Esophagus muscularis mucosa (tissue), 3 donors: ENCODE measurements around the gene ADSS1.
A peak's percentile ranks its signal among the peaks of the same experiment; 100 is the strongest.

ENCODE experiments used
- POLR2A ChIP-seq: fragments of 450-650 bp; IDR thresholded peaks from one replicate; pipeline ENCODE4 v1.6.1; 2017; ENCODE audit warnings: antibody characterized with exemption, moderate library complexity, mild to moderate bottlenecking, low read depth
- POLR2AphosphoS5 ChIP-seq, 2 donors: sonication (generic); formaldehyde crosslinking; IDR thresholded peaks; one replicate each; pipeline ENCODE4 v1.6.1; 2017; ENCODE audit warnings: antibody characterized with exemption in 2 of 2
- TF ChIP-seq, protein P1 (sequence below), 3 experiments: fragments of 200-600 bp in 2 of 3; fragments of 450-650 bp in 1 of 3; sonication (generic) in 2 of 3; IDR thresholded peaks; one replicate each; pipeline ENCODE4 v1.5.1; 2017 to 2019; ENCODE audit warnings: antibody characterized with exemption in 3 of 3, mild to moderate bottlenecking in 2 of 3, moderate library complexity in 1 of 3

DNA sequence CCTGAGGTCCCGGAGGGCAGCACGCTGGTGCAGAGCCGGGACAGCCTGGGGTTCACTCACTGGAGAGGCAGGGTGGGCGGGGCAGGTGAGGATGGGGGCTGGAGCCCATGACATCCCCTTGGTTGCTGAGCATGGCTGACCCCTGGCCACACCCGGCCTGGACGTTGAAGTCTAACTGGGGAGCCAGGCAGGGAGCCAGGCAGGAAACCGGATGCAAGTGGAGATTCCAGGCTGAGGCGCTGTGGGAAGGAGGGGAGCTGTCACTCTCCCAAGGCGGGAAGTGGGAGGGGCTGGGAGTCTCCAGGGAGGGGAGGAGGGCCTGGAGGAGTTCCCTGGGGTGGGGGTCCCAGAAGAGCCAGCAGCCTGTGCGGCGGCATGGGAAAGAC lies 42.3 kb upstream of the ADSS1 start:
- TF ChIP-seq, protein P1, sequence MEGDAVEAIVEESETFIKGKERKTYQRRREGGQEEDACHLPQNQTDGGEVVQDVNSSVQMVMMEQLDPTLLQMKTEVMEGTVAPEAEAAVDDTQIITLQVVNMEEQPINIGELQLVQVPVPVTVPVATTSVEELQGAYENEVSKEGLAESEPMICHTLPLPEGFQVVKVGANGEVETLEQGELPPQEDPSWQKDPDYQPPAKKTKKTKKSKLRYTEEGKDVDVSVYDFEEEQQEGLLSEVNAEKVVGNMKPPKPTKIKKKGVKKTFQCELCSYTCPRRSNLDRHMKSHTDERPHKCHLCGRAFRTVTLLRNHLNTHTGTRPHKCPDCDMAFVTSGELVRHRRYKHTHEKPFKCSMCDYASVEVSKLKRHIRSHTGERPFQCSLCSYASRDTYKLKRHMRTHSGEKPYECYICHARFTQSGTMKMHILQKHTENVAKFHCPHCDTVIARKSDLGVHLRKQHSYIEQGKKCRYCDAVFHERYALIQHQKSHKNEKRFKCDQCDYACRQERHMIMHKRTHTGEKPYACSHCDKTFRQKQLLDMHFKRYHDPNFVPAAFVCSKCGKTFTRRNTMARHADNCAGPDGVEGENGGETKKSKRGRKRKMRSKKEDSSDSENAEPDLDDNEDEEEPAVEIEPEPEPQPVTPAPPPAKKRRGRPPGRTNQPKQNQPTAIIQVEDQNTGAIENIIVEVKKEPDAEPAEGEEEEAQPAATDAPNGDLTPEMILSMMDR (IDR thresholded peaks at IDR 0.05): no peak
- no peak for TF ChIP-seq POLR2A
- peak; percentile 55 to 63 for TF ChIP-seq POLR2AphosphoS5 (IDR thresholded peaks at IDR 0.05)
